Bronchial epithelial cell (primary cell): Measurements from ENCODE around the gene NXN. TPM values are rescaled to one million over a fixed set of nuclear protein-coding genes. Genes with fewer than 3 reads are reported as not detected.

Experiments used
- DNase-seq: peaks from one replicate; pipeline ENCODE4 v3.0.0-alpha.2; 2010; ENCODE audit warnings: low read depth
- FAIRE-seq: peaks from 2 replicates; lab custom pipeline; 2011; peaks lifted over from hg19 to GRCh38; lab: Jason Lieb, UNC
- H3K27me3 ChIP-seq: 2 replicates; pipeline ENCODE4 v1.5.1; 2011; ENCODE audit warnings: low read length; ENCODE audit not compliant: control insufficient read depth, insufficient read depth
- H3K36me3 ChIP-seq: 2 replicates; pipeline ENCODE4 v1.5.1; 2011; ENCODE audit warnings: low read length; ENCODE audit not compliant: control insufficient read depth, insufficient read depth
- H3K4me3 ChIP-seq: 2 replicates; pipeline ENCODE4 v1.5.1; 2011; ENCODE audit warnings: mild to moderate bottlenecking, low read depth, low read length, control low read depth
- CTCF ChIP-seq: IDR thresholded peaks from 2 replicates; pipeline ENCODE4 v1.5.1; 2011; ENCODE audit warnings: mild to moderate bottlenecking, moderate library complexity, low read length, control low read depth, inconsistent platforms; ENCODE audit not compliant: insufficient read depth, severe bottlenecking
- total RNA-seq: library from RNA; depleted of rRNA; stranded (reverse); fragments of >200 nt; gene quantifications from 2 replicates; pipeline ENCODE4 v1.2.1, GENCODE V29; 2014

Gene NXN
- total RNA-seq, 1 donor from 2014 or later, result 70.3 TPM

- DNase-seq (no peak), FAIRE-seq (no peak)
- no peak for TF ChIP-seq CTCF
- Histone ChIP-seq H3K4me3 (no peak overlapping the region), H3K27me3 (no peaks in the 10 kb centered on the region), H3K36me3 (peaks cover 2% of the 10 kb centered on the region)
Measured at GRCh38 chr17:866568-867103, 112.9 kb downstream of the NXN start.

GRCh38 chr17:864315-864714 lies 115.3 kb downstream of the NXN start:
- no peak for FAIRE-seq
- Histone ChIP-seq H3K36me3 (peaks cover 2% of the 10 kb centered on the region), H3K27me3 (no peaks in the 10 kb centered on the region), H3K4me3 (no peak overlapping the region)
- peak; percentile 61 for DNase-seq
- no peak for TF ChIP-seq CTCF

- H3K36me3 ChIP-seq, result peaks cover 2% of the 10 kb centered on the region
- FAIRE-seq, result peak; percentile 83
Measured at GRCh38 chr17:863880-864279, 115.7 kb downstream of the NXN start.

GRCh38 chr17:862582-862981 lies 117.0 kb downstream of the NXN start:
- FAIRE-seq (no peak), DNase-seq (no peak)
- Histone ChIP-seq H3K27me3 (no peaks in the 10 kb centered on the region), H3K4me3 (no peak overlapping the region), H3K36me3 (peaks cover 2% of the 10 kb centered on the region)
- no peak for TF ChIP-seq CTCF

More at GRCh38 chr17:863880-864279, 115.7 kb downstream of the NXN start:
- Histone ChIP-seq H3K27me3 (no peaks in the 10 kb centered on the region), H3K4me3 (no peak overlapping the region)
- TF ChIP-seq CTCF, result no peak
- no peak for DNase-seq

GRCh38 chr17:861364-861763 lies 118.2 kb downstream of the NXN start:
- H3K4me3 ChIP-seq, result no peak overlapping the region
- H3K27me3 ChIP-seq, result no peaks in the 10 kb centered on the region
- peaks cover 2% of the 10 kb centered on the region for H3K36me3 ChIP-seq
- DNase-seq, result no peak
- TF ChIP-seq CTCF, result no peak
- FAIRE-seq, result no peak

- no peak for FAIRE-seq
- no peak overlapping the region for H3K4me3 ChIP-seq
- DNase-seq, result no peak
- no peak for TF ChIP-seq CTCF
- peaks cover 2% of the 10 kb centered on the region for H3K36me3 ChIP-seq
- H3K27me3 ChIP-seq, result no peaks in the 10 kb centered on the region
Measured at GRCh38 chr17:860805-861204, 118.8 kb downstream of the NXN start.
